ENCODE data around the gene PSME2. TPM values are rescaled to one million over a fixed set of nuclear protein-coding genes. Genes with fewer than 3 reads are reported as not detected.

Gene PSME2
- total RNA-seq, 4 donors from 2014 or later: 31.3 to 66.6 (median 47.5) TPM

- H3K36me3 ChIP-seq: no peaks in the 10 kb centered on the region
- WGBS, 2 donors: 88 to 91% methylated on average over 8 of the region's 8 CpGs
- H3K4me3 ChIP-seq (replicated peaks in 1 of 3): no peak overlapping the region
- intact Hi-C loops (cut with DNase I): no loop called here
- peaks cover 0 to 3% of the 10 kb centered on the region in 2 donors for H3K4me1 ChIP-seq
- H3K27me3 ChIP-seq: no peaks in the 10 kb centered on the region
- DNase-seq: no peak
- TF ChIP-seq POLR2A (IDR thresholded peaks at IDR 0.05): no peak
- TF ChIP-seq, protein P1, sequence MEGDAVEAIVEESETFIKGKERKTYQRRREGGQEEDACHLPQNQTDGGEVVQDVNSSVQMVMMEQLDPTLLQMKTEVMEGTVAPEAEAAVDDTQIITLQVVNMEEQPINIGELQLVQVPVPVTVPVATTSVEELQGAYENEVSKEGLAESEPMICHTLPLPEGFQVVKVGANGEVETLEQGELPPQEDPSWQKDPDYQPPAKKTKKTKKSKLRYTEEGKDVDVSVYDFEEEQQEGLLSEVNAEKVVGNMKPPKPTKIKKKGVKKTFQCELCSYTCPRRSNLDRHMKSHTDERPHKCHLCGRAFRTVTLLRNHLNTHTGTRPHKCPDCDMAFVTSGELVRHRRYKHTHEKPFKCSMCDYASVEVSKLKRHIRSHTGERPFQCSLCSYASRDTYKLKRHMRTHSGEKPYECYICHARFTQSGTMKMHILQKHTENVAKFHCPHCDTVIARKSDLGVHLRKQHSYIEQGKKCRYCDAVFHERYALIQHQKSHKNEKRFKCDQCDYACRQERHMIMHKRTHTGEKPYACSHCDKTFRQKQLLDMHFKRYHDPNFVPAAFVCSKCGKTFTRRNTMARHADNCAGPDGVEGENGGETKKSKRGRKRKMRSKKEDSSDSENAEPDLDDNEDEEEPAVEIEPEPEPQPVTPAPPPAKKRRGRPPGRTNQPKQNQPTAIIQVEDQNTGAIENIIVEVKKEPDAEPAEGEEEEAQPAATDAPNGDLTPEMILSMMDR (IDR thresholded peaks at IDR 0.05): no peak
- no peaks in the 10 kb centered on the region for H3K9me3 ChIP-seq
- H3K27ac ChIP-seq: no peak overlapping the region
Observed at GRCh38 chr14:24129410-24129998, 16.9 kb downstream of the PSME2 start.

- H3K36me3 ChIP-seq: peaks cover 12 to 17% of the 10 kb centered on the region in 2 donors
- TF ChIP-seq, protein P1 (IDR thresholded peaks at IDR 0.05): no peak
- TF ChIP-seq POLR2A (IDR thresholded peaks at IDR 0.05): no peak
- no peaks in the 10 kb centered on the region for H3K9me3 ChIP-seq
- no peak overlapping the region for H3K27ac ChIP-seq
- intact Hi-C loops (cut with DNase I): no loop called here
- peaks cover 0 to 3% of the 10 kb centered on the region in 2 donors for H3K4me1 ChIP-seq
- WGBS, 2 donors: 91 to 98% methylated on average over 2 of the region's 2 CpGs
- no peak for DNase-seq
- no peak overlapping the region for H3K4me3 ChIP-seq (replicated peaks in 1 of 3)
- no peaks in the 10 kb centered on the region for H3K27me3 ChIP-seq
Observed at GRCh38 chr14:24127673-24128072, 18.7 kb downstream of the PSME2 start.

- peaks cover 0 to 3% of the 10 kb centered on the region in 2 donors for H3K4me1 ChIP-seq
- peaks cover 18 to 24% of the 10 kb centered on the region in 2 donors for H3K36me3 ChIP-seq
- no peak for DNase-seq
- intact Hi-C loops (cut with DNase I): no loop called here
- H3K27ac ChIP-seq: no peak overlapping the region
- TF ChIP-seq POLR2A (IDR thresholded peaks at IDR 0.05): no peak
- no peaks in the 10 kb centered on the region for H3K27me3 ChIP-seq
- H3K9me3 ChIP-seq: no peaks in the 10 kb centered on the region
- no peak overlapping the region for H3K4me3 ChIP-seq (replicated peaks in 1 of 3)
Observed at GRCh38 chr14:24126939-24127338, 19.5 kb downstream of the PSME2 start.

DNA sequence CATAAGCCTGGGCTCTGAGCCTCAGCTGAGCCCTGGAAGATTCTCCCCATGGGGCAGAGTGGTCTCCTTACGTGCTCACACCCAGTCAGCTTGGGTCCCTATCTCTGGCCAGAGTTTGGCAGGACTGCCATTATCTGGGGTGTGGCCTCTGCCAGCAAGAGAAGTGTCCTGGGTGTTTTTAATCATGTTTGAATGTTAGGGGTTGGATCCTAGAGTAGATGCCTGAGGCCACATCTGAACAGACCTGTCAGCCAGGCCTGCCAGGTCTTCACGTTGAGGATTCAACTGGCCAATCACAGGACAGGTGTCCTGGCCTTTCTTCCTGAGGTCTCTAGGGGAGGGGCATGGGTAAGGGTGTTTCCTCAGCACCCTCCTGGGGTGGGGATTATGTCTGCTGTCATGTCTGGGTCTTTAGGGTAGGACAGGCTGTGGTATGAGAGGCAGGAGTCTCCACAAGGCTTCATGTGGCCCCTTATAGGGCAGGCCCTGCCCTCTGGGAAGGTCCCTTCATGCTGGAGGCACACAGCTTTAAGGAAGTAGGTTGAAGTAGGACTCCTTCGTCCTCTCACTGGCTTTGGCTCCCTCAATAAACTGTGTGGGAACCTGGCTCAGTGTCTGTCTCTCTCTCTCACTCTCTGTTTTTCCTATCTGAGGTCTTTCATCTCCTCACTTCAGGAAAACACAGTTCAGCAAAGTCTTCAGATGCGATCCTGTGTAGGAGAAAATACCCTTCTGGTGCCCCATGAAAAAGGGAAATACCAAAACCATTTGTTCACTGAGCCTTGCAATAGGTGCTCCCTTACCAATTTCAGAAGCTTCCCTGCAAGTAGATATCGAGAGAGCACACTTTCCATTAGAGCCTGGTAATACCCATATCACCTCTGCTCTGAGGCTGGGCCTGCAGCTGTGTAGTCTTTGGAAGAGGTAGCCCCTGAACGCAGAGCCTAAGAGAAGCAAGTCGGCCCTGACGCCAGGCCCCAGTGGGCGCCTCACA lies 22.7 kb downstream of the PSME2 start:
- intact Hi-C loops (cut with DNase I): no loop called here
- Histone ChIP-seq H3K27ac (no peak overlapping the region), H3K27me3 (no peaks in the 10 kb centered on the region), H3K9me3 (no peaks in the 10 kb centered on the region), H3K4me3 (replicated peaks in 1 of 3) (no peak overlapping the region), H3K36me3 (peaks cover 47 to 55% of the 10 kb centered on the region in 2 donors), H3K4me1 (no peaks in the 10 kb centered on the region)
- no peak for TF ChIP-seq POLR2A (IDR thresholded peaks at IDR 0.05)
- TF ChIP-seq, protein P1 (IDR thresholded peaks at IDR 0.05): no peak
- 85 to 87% methylated on average over 9 of the region's 9 CpGs for WGBS, 2 donors
- DNase-seq: no peak

DNA sequence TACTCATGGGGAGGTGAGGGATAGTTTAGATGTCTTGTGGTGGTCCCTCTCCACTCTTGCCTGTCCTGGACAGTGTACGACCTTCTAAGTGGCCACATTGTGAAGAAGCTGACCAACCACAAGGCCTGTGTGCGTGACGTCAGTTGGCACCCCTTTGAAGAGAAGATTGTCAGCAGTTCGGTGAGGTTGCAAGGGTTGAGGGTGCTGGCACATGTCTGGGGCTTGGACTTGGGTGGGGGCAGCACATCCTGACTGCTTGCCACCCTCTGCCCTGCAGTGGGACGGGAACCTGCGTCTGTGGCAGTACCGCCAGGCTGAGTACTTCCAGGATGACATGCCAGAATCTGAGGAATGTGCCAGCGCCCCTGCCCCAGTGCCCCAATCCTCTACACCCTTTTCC lies 23.5 kb downstream of the PSME2 start:
- Histone ChIP-seq H3K4me1 (no peaks in the 10 kb centered on the region), H3K9me3 (no peaks in the 10 kb centered on the region), H3K27ac (no peak overlapping the region), H3K4me3 (replicated peaks in 1 of 3) (no peak overlapping the region), H3K36me3 (peaks cover 55 to 63% of the 10 kb centered on the region in 2 donors), H3K27me3 (no peaks in the 10 kb centered on the region)
- intact Hi-C loops (cut with DNase I): no loop called here
- TF ChIP-seq POLR2A (IDR thresholded peaks at IDR 0.05): no peak
- TF ChIP-seq, protein P1 (IDR thresholded peaks at IDR 0.05): no peak
- WGBS, 2 donors: 96% methylated on average over 8 of the region's 8 CpGs
- DNase-seq: no peak
